ENCODE data around the gene EXOC3L1. TPM values are rescaled to one million over a fixed set of nuclear protein-coding genes. Genes with fewer than 3 reads are reported as not detected.

The EXOC3L1 gene
- total and polyA plus RNA-seq, 2 of the 13 experiments (the other 11 are each of a cell fraction or from before 2014, with no cell fraction given): 0.12 TPM; not detected in 1

DNA sequence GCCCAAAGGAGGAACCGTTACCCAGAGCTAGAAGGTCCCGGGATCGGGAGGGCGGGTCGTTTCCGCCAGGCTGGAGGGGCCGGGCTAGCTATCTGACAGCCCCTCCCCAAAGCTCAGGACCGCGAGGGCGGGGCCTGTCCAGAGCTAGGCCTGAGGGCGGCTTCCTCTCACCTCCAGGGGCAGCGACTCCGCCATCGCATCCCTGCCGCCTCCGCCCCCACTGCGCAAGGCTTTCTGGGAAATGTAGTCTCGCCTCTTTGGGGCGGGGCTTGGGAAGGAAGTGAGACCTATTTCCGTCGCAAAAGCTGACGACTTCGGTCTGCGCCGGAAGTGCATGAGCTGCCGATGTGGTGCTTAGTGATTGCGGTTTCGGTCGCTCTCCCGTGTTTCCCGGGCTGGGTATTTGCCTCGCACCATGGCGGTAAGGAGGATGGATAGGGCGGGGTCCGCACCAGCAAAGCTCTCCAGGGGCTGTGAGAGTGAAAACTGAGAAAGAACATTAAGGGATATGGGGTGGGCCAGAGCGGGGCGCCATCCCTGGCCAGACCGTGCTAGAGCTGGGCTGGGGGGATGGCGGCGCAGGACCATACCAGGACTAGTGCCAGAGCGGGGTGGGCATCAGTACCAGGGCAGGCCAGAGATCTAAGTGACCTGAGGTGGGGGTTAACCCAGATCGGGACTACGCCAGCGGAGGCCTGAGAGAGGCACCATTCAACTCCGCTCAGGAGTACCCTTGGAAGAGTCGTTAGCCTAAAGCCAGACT is 37.0 kb upstream of the EXOC3L1 start, which contains the start of gene TMEM208 (continued):
- TF ChIP-seq BHLHE40 (IDR thresholded peaks at IDR 0.05; ENCODE audit: low read length) (0 out of 2 replicates have a peak, but pooled peaks have one; percentile 17), BCL6 (CRISPR knock-in tag; IDR thresholded peaks at IDR 0.05) (peak; percentile 60; the same call in 1 of the 2 replicates), ZFAT (CRISPR knock-in tag; conservative IDR thresholded peaks at IDR 0.05) (no peak), ETV5 (CRISPR knock-in tag; IDR thresholded peaks at IDR 0.05; ENCODE audit: borderline replicate concordance) (peak; percentile 89), MED13 (CRISPR knock-in tag; IDR thresholded peaks at IDR 0.05) (0 out of 2 replicates have a peak, but pooled peaks have one; percentile 60), ZFP37 (CRISPR knock-in tag; IDR thresholded peaks at IDR 0.05; ENCODE audit: borderline replicate concordance) (peak; percentile 93), TAF1 (CRISPR knock-in tag; IDR thresholded peaks at IDR 0.05) (peak; percentile 85), ZNF263 (CRISPR knock-in tag; IDR thresholded peaks at IDR 0.05) (peak; percentile 33; the same call in 1 of the 2 replicates), MIER2 (CRISPR knock-in tag; IDR thresholded peaks at IDR 0.05) (peak; percentile 74), HNRNPK (IDR thresholded peaks at IDR 0.05; ENCODE audit: low read depth, low read length, poor library complexity, severe bottlenecking) (no peak), ZNF326 (CRISPR knock-in tag; IDR thresholded peaks at IDR 0.05; ENCODE audit: borderline replicate concordance) (no peak), ZBTB21 (CRISPR knock-in tag; IDR thresholded peaks at IDR 0.05) (peak; percentile 55), KDM4B (CRISPR knock-in tag; IDR thresholded peaks at IDR 0.05) (peak; percentile 89; the same call in 1 of the 2 replicates), TRIM22 (IDR thresholded peaks at IDR 0.05) (no peak), NFE2L1 (CRISPR knock-in tag; IDR thresholded peaks at IDR 0.05; ENCODE audit: borderline replicate concordance) (no peak), PREB (CRISPR knock-in tag; IDR thresholded peaks at IDR 0.05) (no peak; the same call in 1 of the 2 replicates), HNF1A (IDR thresholded peaks at IDR 0.05; ENCODE audit: low read depth) (no peak), HNF1A (CRISPR knock-in tag; IDR thresholded peaks at IDR 0.05; ENCODE audit: borderline replicate concordance) (peak; percentile 89), FOSL1 (CRISPR knock-in tag; IDR thresholded peaks at IDR 0.05; ENCODE audit: borderline replicate concordance) (no peak), FIP1L1 (IDR thresholded peaks at IDR 0.05; ENCODE audit: borderline replicate concordance, insufficient read depth, low read depth, low read length) (no peak)
- TF ChIP-seq, protein P1, sequence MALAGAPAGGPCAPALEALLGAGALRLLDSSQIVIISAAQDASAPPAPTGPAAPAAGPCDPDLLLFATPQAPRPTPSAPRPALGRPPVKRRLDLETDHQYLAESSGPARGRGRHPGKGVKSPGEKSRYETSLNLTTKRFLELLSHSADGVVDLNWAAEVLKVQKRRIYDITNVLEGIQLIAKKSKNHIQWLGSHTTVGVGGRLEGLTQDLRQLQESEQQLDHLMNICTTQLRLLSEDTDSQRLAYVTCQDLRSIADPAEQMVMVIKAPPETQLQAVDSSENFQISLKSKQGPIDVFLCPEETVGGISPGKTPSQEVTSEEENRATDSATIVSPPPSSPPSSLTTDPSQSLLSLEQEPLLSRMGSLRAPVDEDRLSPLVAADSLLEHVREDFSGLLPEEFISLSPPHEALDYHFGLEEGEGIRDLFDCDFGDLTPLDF (CRISPR knock-in tag; IDR thresholded peaks at IDR 0.05): peak; percentile 75; the same call in 1 of the 2 replicates

Measured in HepG2 (cell line).